Heart left ventricle (tissue), 13 donors: ENCODE results near the gene EPHB1.

Experiments
- POLR2A ChIP-seq, 2 donors: fragments of 450-650 bp; IDR thresholded peaks; one replicate each; pipeline ENCODE4 v1.6.1; 2017; ENCODE audit warnings: antibody characterized with exemption in 2 of 2, mild to moderate bottlenecking in 2 of 2, moderate library complexity in 2 of 2
- TF ChIP-seq, protein P1 (sequence below), 12 donors: fragments of 200-600 bp; sonication (generic) in 4 of 12; IDR thresholded peaks; one replicate each; pipeline versions ENCODE4 v1.5.0 to v1.8.0; 2018 to 2022; ENCODE audit warnings: antibody characterized with exemption in 12 of 12, mild to moderate bottlenecking in 5 of 12
- donor health status: ischemic (EF 13 %, LVEDD 7.1; RV severe dilation, severe dysfunction).
- donor health status: DM: no; HTN: yes; CAD: no.
- donor health status: DM: no; HTN: no; CAD: no.
- donor health status: ischemic (EF 25% LVEDD 6.9; RV normal size, moderate dysfunction).
- donor health status: ischemic (EF 25% LVEDD 5.7; RV mildly dilated, moderate dysfunction).
- donor health status: ischemic (EF 35%, LVEDD 5.7; RV mildly dilated, moderate dysfunction).
- donor health status: nonischemic (EF 11% LVEDD 7.7; RV severe dilation, severe dysfunction).
- donor health status: DM: yes; HTN: yes; CAD: no.
- donor health status: PGD.
- donor health status: ischemic (EF 29% LVEDD 5.4; RV normal size, mild dysfunction).
- donor health status: nonischemic (EF 23%, LVEDD 6.1; RV moderate dilation, normal function).

DNA sequence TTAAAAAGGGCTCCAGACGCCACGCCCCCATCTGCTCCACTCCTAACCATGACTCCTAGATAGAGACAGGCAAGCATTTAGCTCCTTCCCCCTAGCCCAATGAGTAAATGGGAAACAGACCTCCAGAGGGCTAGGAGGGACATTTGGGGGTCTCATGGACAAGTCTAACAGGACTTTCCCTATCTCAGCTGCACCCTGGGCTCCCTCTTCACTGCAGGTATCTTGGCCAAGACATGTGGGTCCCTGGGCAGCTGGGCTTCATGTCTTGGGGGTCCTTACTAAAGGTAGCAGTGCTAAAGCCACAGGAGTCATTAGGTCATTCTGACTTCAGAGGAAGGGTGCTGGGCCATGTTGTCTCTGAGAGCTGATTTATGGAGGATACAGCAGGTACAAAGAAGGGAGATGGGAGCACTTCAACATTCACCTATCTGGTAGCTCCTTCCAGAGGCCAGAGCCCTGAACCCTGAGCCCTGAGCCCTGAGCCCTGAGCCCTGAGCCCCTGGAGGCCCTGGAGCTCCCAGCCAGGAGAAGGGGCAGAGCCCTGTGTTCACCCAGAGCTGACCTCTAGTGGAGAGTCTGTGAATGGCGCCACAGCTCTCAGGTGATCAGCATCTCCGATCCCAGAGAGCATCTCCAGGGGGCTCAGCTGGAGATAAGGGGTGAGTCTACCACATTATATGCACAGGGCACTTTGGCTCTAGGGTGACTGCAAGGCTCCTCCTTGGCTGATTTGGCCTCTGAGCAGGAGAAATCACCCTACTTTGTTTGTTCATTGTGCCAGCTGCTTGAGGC is 40.1 kb upstream of the EPHB1 start:
- TF ChIP-seq, protein P1, sequence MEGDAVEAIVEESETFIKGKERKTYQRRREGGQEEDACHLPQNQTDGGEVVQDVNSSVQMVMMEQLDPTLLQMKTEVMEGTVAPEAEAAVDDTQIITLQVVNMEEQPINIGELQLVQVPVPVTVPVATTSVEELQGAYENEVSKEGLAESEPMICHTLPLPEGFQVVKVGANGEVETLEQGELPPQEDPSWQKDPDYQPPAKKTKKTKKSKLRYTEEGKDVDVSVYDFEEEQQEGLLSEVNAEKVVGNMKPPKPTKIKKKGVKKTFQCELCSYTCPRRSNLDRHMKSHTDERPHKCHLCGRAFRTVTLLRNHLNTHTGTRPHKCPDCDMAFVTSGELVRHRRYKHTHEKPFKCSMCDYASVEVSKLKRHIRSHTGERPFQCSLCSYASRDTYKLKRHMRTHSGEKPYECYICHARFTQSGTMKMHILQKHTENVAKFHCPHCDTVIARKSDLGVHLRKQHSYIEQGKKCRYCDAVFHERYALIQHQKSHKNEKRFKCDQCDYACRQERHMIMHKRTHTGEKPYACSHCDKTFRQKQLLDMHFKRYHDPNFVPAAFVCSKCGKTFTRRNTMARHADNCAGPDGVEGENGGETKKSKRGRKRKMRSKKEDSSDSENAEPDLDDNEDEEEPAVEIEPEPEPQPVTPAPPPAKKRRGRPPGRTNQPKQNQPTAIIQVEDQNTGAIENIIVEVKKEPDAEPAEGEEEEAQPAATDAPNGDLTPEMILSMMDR (IDR thresholded peaks at IDR 0.05) = peak; percentile 26 to 58 (median 45)
- no peak for TF ChIP-seq POLR2A (IDR thresholded peaks at IDR 0.05)
